ENCODE data around the gene LGR5. TPM values are rescaled to one million over a fixed set of nuclear protein-coding genes. Genes with fewer than 3 reads are reported as not detected.
"Not testable (repeated sequence)": the region's sequence is repeated elsewhere in the genome, so short reads cannot be mapped to it uniquely, and the experiment has no call there.

Gene LGR5
- total and polyA plus RNA-seq, 2 donors = 0.14 to 2.0 TPM

- no peak for DNase-seq (ENCODE audit: extremely low spot score)
- Histone ChIP-seq H3K4me1 (ENCODE audit: insufficient read depth) (no peaks in the 10 kb centered on the region), H3K27ac (ENCODE audit: low read depth) (no peak overlapping the region), H3K4me3 (ENCODE audit: low read depth, low read length) (no peak overlapping the region), H3K36me3 (ENCODE audit: insufficient read depth) (no peaks in the 10 kb centered on the region)
- 31% methylated on average over 3 of the region's 3 CpGs for WGBS
Measured at GRCh38 chr12:71558445-71558844, 118.8 kb downstream of the LGR5 start.

- WGBS = 71% methylated on average over 11 of the region's 11 CpGs
- DNase-seq (ENCODE audit: extremely low spot score) = no peak
Measured at GRCh38 chr12:71562676-71563595, 123.3 kb downstream of the LGR5 start.

GRCh38 chr12:71565535-71565934 lies 125.9 kb downstream of the LGR5 start:
- H3K4me1 ChIP-seq (ENCODE audit: insufficient read depth) = no peaks in the 10 kb centered on the region
- no peaks in the 10 kb centered on the region for H3K36me3 ChIP-seq (ENCODE audit: insufficient read depth)
- no peak for DNase-seq (ENCODE audit: extremely low spot score)
- no peak overlapping the region for H3K27ac ChIP-seq (ENCODE audit: low read depth)
- no peak overlapping the region for H3K4me3 ChIP-seq (ENCODE audit: low read depth, low read length)
- whole genome bisulfite sequencing = 44% methylated on average over 1 of the region's 1 CpG

More at GRCh38 chr12:71562676-71563595, 123.3 kb downstream of the LGR5 start:
- no peaks in the 10 kb centered on the region for H3K36me3 ChIP-seq (ENCODE audit: insufficient read depth)
- H3K4me1 ChIP-seq (ENCODE audit: insufficient read depth) = no peaks in the 10 kb centered on the region
- no peak overlapping the region for H3K4me3 ChIP-seq (ENCODE audit: low read depth, low read length)
- no peak overlapping the region for H3K27ac ChIP-seq (ENCODE audit: low read depth)

GRCh38 chr12:71566655-71567054 lies 127.1 kb downstream of the LGR5 start:
- Histone ChIP-seq H3K36me3 (ENCODE audit: insufficient read depth) (no peaks in the 10 kb centered on the region), H3K4me3 (ENCODE audit: low read depth, low read length) (no peak overlapping the region), H3K4me1 (ENCODE audit: insufficient read depth) (no peaks in the 10 kb centered on the region), H3K27ac (ENCODE audit: low read depth) (no peak overlapping the region)
- no peak for DNase-seq (ENCODE audit: extremely low spot score)
- 31% methylated on average over 2 of the region's 2 CpGs for WGBS

- H3K4me1 ChIP-seq (ENCODE audit: insufficient read depth) = no peaks in the 10 kb centered on the region
- no peak for DNase-seq (ENCODE audit: extremely low spot score)
- 54% methylated on average over 3 of the region's 3 CpGs for WGBS
Measured at GRCh38 chr12:71567537-71567936, 127.9 kb downstream of the LGR5 start.

GRCh38 chr12:71569885-71570284 lies 130.3 kb downstream of the LGR5 start:
- not testable (repeated sequence) for H3K4me3 ChIP-seq (ENCODE audit: low read depth, low read length); H3K27ac ChIP-seq (ENCODE audit: low read depth); DNase-seq (ENCODE audit: extremely low spot score); H3K4me1 ChIP-seq (ENCODE audit: insufficient read depth); H3K36me3 ChIP-seq (ENCODE audit: insufficient read depth)
- WGBS = 73% methylated on average over 6 of the region's 6 CpGs

More at GRCh38 chr12:71567537-71567936, 127.9 kb downstream of the LGR5 start:
- Histone ChIP-seq H3K4me3 (ENCODE audit: low read depth, low read length) (no peak overlapping the region), H3K36me3 (ENCODE audit: insufficient read depth) (no peaks in the 10 kb centered on the region), H3K27ac (ENCODE audit: low read depth) (no peak overlapping the region)

GRCh38 chr12:71576496-71576895 lies 136.9 kb downstream of the LGR5 start:
- Histone ChIP-seq H3K36me3 (ENCODE audit: insufficient read depth) (no peaks in the 10 kb centered on the region), H3K4me1 (ENCODE audit: insufficient read depth) (no peaks in the 10 kb centered on the region), H3K27ac (ENCODE audit: low read depth) (no peak overlapping the region), H3K4me3 (ENCODE audit: low read depth, low read length) (no peak overlapping the region)
- WGBS = 43% methylated on average over 3 of the region's 3 CpGs
- DNase-seq (ENCODE audit: extremely low spot score) = no peak

GRCh38 chr12:71578694-71579258 lies 139.2 kb downstream of the LGR5 start:
- no peak for DNase-seq (ENCODE audit: extremely low spot score)
- no peak overlapping the region for H3K4me3 ChIP-seq (ENCODE audit: low read depth, low read length)
- H3K4me1 ChIP-seq (ENCODE audit: insufficient read depth) = no peaks in the 10 kb centered on the region
- H3K36me3 ChIP-seq (ENCODE audit: insufficient read depth) = no peaks in the 10 kb centered on the region
- 26% methylated on average over 5 of the region's 5 CpGs for WGBS
- H3K27ac ChIP-seq (ENCODE audit: low read depth) = no peak overlapping the region

GRCh38 chr12:71581206-71581605 lies 141.6 kb downstream of the LGR5 start:
- Histone ChIP-seq H3K27ac (ENCODE audit: low read depth) (no peak overlapping the region), H3K4me1 (ENCODE audit: insufficient read depth) (no peaks in the 10 kb centered on the region), H3K36me3 (ENCODE audit: insufficient read depth) (no peaks in the 10 kb centered on the region), H3K4me3 (ENCODE audit: low read depth, low read length) (no peak overlapping the region)
- WGBS = 54% methylated on average over 3 of the region's 3 CpGs
- DNase-seq (ENCODE audit: extremely low spot score) = no peak

- Histone ChIP-seq H3K36me3 (ENCODE audit: insufficient read depth) (no peaks in the 10 kb centered on the region), H3K4me3 (ENCODE audit: low read depth, low read length) (no peak overlapping the region), H3K4me1 (ENCODE audit: insufficient read depth) (no peaks in the 10 kb centered on the region), H3K27ac (ENCODE audit: low read depth) (no peak overlapping the region)
- DNase-seq (ENCODE audit: extremely low spot score) = no peak
- 93% methylated on average over 2 of the region's 2 CpGs for WGBS
Measured at GRCh38 chr12:71582925-71583324, 143.3 kb downstream of the LGR5 start.

GRCh38 chr12:71584356-71584755 lies 144.8 kb downstream of the LGR5 start:
- Histone ChIP-seq H3K36me3 (ENCODE audit: insufficient read depth) (no peaks in the 10 kb centered on the region), H3K4me1 (ENCODE audit: insufficient read depth) (no peaks in the 10 kb centered on the region), H3K4me3 (ENCODE audit: low read depth, low read length) (no peak overlapping the region), H3K27ac (ENCODE audit: low read depth) (no peak overlapping the region)
- no peak for DNase-seq (ENCODE audit: extremely low spot score)
- 63% methylated on average over 3 of the region's 3 CpGs for WGBS

GRCh38 chr12:71585218-71585617 lies 145.6 kb downstream of the LGR5 start:
- no peaks in the 10 kb centered on the region for H3K36me3 ChIP-seq (ENCODE audit: insufficient read depth)
- no peak overlapping the region for H3K27ac ChIP-seq (ENCODE audit: low read depth)
- no peak for DNase-seq (ENCODE audit: extremely low spot score)
- 19% methylated on average over 1 of the region's 1 CpG for WGBS
- H3K4me3 ChIP-seq (ENCODE audit: low read depth, low read length) = no peak overlapping the region
- H3K4me1 ChIP-seq (ENCODE audit: insufficient read depth) = no peaks in the 10 kb centered on the region

- 59% methylated on average over 2 of the region's 2 CpGs for WGBS
- no peak for DNase-seq (ENCODE audit: extremely low spot score)
- Histone ChIP-seq H3K4me3 (ENCODE audit: low read depth, low read length) (no peak overlapping the region), H3K27ac (ENCODE audit: low read depth) (no peak overlapping the region), H3K4me1 (ENCODE audit: insufficient read depth) (no peaks in the 10 kb centered on the region), H3K36me3 (ENCODE audit: insufficient read depth) (no peaks in the 10 kb centered on the region)
Measured at GRCh38 chr12:71587012-71587411, 147.4 kb downstream of the LGR5 start.

GRCh38 chr12:71589478-71589881 lies 149.9 kb downstream of the LGR5 start:
- Histone ChIP-seq H3K4me1 (ENCODE audit: insufficient read depth) (no peaks in the 10 kb centered on the region), H3K4me3 (ENCODE audit: low read depth, low read length) (no peak overlapping the region), H3K36me3 (ENCODE audit: insufficient read depth) (no peaks in the 10 kb centered on the region), H3K27ac (ENCODE audit: low read depth) (no peak overlapping the region)
- 76% methylated on average over 4 of the region's 4 CpGs for WGBS
- DNase-seq (ENCODE audit: extremely low spot score) = no peak

All from urinary bladder (tissue), 4 donors.